ENCODE data around the gene CIRBP. TPM values are rescaled to one million over a fixed set of nuclear protein-coding genes. Genes with fewer than 3 reads are reported as not detected.

The CIRBP gene
- total and polyA plus RNA-seq, 2 of the 13 experiments (the other 11 are each of a cell fraction or from before 2014, with no cell fraction given): 133 to 140 TPM

DNA sequence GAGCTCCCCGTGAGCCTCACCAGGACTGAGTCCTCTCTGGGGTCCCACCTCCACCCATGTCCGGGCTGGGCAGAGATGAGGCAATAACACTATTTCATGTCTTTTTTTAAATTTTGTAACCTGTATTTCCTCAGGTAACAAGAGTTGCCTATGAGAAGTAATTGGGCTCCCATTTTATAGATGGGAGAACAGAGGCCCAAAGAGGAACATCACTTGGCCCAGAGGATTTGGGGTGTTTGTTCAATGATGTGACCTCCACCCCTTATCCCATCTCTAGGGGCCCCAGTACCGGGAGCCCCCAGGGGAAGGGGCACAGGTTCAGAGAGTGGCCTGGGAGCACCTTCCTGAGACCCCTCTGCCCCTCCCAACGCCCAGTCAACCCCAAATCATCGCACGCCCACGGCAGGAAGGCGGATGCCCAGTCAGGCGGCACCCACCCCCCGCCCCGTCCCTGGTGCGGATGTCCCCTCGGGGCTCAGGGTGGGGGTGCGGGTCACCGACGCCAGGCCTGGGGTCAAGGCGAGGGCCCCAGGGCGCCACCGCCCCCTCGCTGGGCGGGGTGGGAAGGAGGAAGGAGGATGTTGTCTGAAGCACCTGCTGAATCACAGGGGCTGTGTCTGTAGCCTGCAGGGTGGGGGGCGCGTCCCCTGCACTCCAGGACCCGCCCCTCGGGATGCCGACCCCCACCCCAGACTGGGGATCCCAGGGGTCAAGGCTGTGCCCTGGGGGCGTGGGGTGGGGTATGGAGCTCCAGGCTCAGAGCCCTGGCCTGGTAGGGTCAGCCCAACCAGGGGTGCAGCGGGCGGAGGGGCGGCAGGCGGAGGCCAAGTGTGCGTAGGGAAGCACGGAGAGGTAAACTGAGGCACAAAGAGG is 9.0 kb upstream of the CIRBP start:
- Histone ChIP-seq H3K27ac (ENCODE audit: extremely low read length, insufficient read depth, low read length) (peak overlapping the region; percentile 85), H2AFZ (ENCODE audit: low read length) (no peak overlapping the region), H3K4me3 (replicated peaks in 1 of 3; ENCODE audit: insufficient read depth in 1 of 3, low read depth in 2 of 3, low read length in 3 of 3) (peak overlapping the region; percentile 19 to 67 (median 46); a peak in 4 of 6 replicates), H3K36me3 (replicated peaks in 1 of 2; ENCODE audit: control insufficient read depth in 1 of 2, insufficient read depth in 2 of 2, low read length in 2 of 2) (peaks cover 10 to 27% of the 10 kb centered on the region in 2 experiments; a peak in 4 of 5 replicates), H4K20me1 (ENCODE audit: insufficient read depth, low read length) (peaks cover 37% of the 10 kb centered on the region; the same call in 1 of the 2 replicates), H3K27me3 (ENCODE audit: control insufficient read depth in 1 of 2, insufficient read depth in 2 of 2, low read length in 2 of 2) (no peaks in the 10 kb centered on the region), H3K9ac (ENCODE audit: insufficient read depth, low read depth, low read length) (peak overlapping the region; percentile 64; the same call in 1 of the 2 replicates), H3K4me2 (ENCODE audit: low read depth, low read length) (peak overlapping the region; percentile 79), H3K9me3 (ENCODE audit: low read length) (no peaks in the 10 kb centered on the region), H3K79me2 (ENCODE audit: insufficient read depth, low read length) (peaks cover 7% of the 10 kb centered on the region), H3K4me1 (ENCODE audit: insufficient read depth, low read length) (peaks cover 87% of the 10 kb centered on the region)
- intact Hi-C loops (cut with micrococcal nuclease; ENCODE audit: unreplicated experiment): no loop called here
- 4% methylated on average over 8 of the region's 33 CpGs for WGBS (ENCODE audit: low lambda C conversion rate)
- in situ Hi-C loops (cut with HindIII; ENCODE audit: extremely low pct_ligation_motif_present, low pct_unique_long_range_greater_than_20kb): no loop called here
- ChIA-PET POLR2A (interaction anchor here (0.9 to 13.7 kb wide), 6 partner anchors 4 to 143 kb away, joined by 3 to 668 read pairs (median 234); partner anchors contain the start of genes ATP5F1D, CIRBP, FAM174C and MIDN), CTCF (ENCODE audit: low intra/inter-chr PET ratio, low total read pairs) (no interaction called here)
- DNase-seq (ENCODE audit: low spot score): no peak
- BruUV-seq (replicated peaks): no TSS peak
- peak; percentile 14 for ATAC-seq
- FAIRE-seq: no peak
- no peak; the same call in 1 of the 2 replicates for TF ChIP-seq PHF21A (CRISPR knock-in tag; IDR thresholded peaks at IDR 0.05)
- TF ChIP-seq ARHGAP35 (CRISPR knock-in tag; IDR thresholded peaks at IDR 0.05; ENCODE audit: borderline replicate concordance): no peak
- no peak for TF ChIP-seq CENPX (CRISPR knock-in tag; IDR thresholded peaks at IDR 0.05)
- no peak for TF ChIP-seq ZFP90 (CRISPR knock-in tag; IDR thresholded peaks at IDR 0.05; ENCODE audit: borderline replicate concordance)
- peak; percentile 28; the same call in 1 of the 2 replicates for TF ChIP-seq HNRNPL (IDR thresholded peaks at IDR 0.05; ENCODE audit: low read depth, low read length)
- no peak for TF ChIP-seq NFRKB (IDR thresholded peaks at IDR 0.05)
- no peak for TF ChIP-seq ZNF512B (CRISPR knock-in tag; IDR thresholded peaks at IDR 0.05; ENCODE audit: borderline replicate concordance)
- TF ChIP-seq, protein P1, sequence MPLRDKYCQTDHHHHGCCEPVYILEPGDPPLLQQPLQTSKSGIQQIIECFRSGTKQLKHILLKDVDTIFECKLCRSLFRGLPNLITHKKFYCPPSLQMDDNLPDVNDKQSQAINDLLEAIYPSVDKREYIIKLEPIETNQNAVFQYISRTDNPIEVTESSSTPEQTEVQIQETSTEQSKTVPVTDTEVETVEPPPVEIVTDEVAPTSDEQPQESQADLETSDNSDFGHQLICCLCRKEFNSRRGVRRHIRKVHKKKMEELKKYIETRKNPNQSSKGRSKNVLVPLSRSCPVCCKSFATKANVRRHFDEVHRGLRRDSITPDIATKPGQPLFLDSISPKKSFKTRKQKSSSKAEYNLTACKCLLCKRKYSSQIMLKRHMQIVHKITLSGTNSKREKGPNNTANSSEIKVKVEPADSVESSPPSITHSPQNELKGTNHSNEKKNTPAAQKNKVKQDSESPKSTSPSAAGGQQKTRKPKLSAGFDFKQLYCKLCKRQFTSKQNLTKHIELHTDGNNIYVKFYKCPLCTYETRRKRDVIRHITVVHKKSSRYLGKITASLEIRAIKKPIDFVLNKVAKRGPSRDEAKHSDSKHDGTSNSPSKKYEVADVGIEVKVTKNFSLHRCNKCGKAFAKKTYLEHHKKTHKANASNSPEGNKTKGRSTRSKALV (CRISPR knock-in tag; IDR thresholded peaks at IDR 0.05): no peak
- TF ChIP-seq MTF1 (CRISPR knock-in tag; IDR thresholded peaks at IDR 0.05): no peak
- no peak for TF ChIP-seq TFDP1 (CRISPR knock-in tag; IDR thresholded peaks at IDR 0.05; ENCODE audit: borderline replicate concordance)
- no peak for TF ChIP-seq SYNCRIP (IDR thresholded peaks at IDR 0.05; ENCODE audit: insufficient read depth, low read depth, low read length)
- no peak for TF ChIP-seq ZNF772 (CRISPR knock-in tag; IDR thresholded peaks at IDR 0.05)
- TF ChIP-seq ZNF33A (CRISPR knock-in tag; IDR thresholded peaks at IDR 0.05; ENCODE audit: borderline replicate concordance): no peak

Measured in HepG2 (cell line).